Stimulated activated CD8-positive, alpha-beta memory T cell treated with anti-CD3 and anti-CD28 coated beads, Interleukin-7, amount 100 ng/mL, for 4 hours (primary cell): ENCODE results near the gene SMIM27.

Experiments
- DNase-seq, 2 donors: peaks; one replicate each; pipeline ENCODE4 v3.0.0-alpha.2; 2020; ENCODE audit warnings: low read depth in 2 of 2

Gene SMIM27

GRCh38 chr9:32554591-32554990 is 2.5 kb downstream of the SMIM27 start:
- DNase-seq = no peak

DNA sequence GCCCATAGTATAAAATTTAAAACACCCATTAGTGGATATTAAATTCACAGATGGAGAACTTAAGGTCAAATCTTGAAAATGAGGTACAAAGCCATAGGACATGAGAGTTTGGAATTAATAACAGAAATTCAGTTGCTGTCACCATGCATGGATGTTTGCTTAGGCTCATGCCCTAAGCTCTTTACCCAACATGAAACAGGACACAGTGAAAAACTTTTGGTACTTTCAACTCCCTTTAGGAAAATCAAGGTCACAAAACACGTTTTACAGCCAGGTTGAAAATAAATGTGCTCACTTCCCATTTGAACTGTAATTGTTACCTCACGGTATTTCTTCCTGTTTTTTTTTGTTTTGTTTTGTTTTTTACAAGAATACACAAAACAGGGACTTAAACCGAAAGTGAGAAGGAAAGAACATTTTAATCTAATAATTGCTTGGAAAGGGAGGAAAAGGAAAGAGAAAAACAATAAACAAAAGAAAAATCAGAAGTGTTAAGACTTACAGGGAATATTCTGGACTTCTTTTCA is 6.3 kb downstream of the SMIM27 start:
- no peak for DNase-seq

DNA sequence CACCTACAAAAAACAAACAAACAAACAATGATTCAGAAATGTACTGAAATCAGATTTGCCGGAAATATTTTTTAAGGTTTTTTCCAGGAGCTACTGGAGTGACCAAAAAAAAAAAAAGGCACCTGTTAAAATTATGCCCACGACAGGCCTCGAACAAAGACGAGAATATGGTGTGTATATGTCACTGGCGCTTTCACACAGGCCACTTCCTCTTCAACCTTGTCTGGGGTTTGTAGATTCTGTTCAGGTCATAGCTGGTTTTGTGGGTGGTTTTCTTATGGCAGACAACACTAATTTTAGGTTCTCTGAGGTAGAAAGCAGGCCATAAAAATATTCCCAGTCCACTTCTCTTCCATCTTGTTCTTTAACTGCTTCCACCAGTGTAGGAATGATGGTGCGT is 13.8 kb downstream of the SMIM27 start:
- no peak for DNase-seq

DNA sequence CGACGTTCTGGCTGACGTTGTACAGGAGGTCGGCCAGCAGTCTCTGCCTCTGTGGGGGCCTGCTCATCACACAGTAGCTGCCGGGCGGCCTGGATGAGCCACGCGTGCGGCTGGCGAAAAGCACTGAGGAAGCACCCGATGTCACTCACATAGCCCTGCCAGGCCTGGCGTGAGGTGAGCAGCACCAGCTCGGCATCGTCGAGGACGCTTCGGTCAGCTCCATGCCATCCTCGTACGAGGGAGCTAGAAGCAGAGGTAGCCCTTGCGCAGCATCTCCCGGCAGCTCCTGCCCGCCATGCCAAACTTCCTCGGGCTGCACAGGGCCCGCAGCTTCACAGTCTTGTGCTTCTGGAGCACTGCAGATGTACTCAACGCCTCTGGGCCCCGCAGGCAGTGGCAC is 14.6 kb downstream of the SMIM27 start:
- no peak for DNase-seq

DNA sequence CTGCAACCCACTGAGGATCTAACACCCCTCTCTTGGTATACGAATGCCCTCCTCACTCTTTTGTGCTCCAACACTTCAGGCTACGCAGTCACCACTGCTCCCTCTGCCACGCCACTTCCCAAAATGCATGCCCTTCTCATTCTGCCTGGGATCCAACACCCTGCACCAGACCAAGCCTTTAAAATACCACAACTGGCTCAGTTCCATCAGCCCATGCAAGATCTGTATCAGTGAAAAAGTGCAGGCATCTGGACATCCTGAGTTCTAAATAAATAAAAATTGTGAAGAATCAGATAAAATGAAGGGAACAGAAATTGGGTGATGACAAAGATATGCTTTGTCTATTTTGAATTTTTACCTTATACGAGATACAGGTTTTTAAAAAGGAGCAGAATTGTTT is 18.1 kb downstream of the SMIM27 start:
- DNase-seq = no peak

DNA sequence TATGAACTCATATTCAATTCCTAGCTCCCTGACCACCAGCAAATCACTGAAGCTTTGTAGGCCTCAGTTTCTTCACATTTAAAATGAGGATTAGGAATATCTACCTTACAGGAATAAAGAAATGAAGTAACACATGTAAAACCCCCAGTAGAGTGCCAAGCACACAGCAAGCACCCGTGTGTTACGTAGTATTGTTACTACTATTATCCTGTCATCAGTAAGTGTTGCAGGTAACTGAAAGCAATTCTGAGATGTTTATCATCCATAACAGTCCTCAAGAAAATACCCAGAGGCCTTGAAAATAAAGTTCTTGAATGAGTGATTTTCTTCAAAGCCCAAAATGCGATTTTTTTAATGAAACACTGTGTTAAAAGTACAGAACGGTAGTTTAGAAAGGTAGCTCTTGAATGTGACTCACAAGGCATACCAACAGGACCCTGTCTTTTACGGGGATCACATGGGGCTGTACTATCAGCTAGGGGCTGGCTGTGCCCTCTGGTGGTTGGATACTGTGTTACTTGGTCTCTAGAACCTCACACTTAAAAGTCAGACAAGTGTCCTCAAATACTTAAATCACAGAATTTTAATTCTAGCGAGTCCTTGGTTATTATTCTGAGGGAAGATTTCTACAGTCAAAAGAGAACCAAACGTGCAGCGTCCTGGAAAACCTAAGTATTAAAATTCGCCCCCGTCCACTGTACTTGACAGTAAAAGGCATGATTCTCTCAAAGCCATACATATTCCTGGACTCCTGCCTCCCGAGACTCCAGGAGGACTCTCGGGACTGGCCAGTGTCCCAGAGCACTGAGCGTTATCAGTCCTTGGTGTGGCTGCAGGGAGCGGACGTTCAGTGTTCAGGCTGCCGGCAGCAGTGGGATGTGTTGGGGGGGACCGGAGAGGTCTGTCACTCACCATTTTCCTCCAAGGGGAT is 20.1 kb downstream of the SMIM27 start:
- peak; percentile 61 to 72 for DNase-seq

DNA sequence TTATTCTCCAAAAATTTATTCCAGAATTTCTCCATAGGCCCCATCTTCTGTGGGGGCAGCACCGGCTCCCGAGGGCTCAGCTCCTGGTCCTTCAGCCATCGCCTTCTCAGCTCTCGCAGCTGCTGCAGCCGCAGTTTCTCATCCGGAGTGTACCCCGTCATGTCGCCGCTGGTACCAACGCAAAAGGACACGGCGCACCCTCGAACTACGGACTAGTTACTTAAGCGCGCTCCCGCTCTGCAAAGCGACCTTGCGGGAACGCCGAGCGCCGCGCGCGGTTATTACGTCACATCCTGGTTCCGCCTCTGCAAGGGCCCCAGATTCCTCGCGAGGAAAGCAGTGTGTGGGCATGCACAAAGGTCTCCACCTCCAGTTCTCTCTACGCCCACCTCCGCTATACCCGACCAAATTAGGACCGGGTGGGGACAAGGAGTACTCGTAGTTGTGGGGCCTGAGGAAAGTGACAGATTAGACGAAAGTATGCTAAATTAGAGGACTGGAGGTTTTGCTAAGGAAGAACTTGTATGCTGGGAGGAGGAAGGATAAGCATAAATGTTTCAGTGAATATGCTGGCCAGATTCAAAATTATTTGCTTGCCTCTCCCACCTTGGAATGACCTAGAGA is 20.9 kb downstream of the SMIM27 start, which contains the start of gene NDUFB6:
Gene NDUFB6 (minus strand): TSS at position 260 of the 624 bp plus-strand sequence. CDS start 99 bp downstream, at position 161.
- DNase-seq = peak; percentile 94 to 95

DNA sequence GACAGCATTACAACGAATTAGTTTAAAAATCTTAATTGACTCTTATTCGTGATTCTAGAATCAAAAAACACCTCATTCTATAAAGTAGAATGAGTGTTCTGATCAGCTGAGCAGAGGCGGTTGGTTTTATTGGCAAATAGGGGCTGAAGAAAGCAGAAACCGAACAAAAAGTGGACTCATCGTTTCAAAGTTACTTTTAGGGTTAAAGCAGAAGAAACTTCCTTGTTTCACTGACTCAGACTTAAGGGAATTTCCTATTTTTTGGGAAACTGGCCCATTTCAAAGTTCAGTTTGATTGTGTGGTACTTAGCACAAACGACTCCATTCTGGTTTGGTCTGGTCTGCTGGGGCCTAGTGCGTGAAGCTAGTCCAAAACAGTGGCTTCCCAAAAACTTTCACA is 21.7 kb downstream of the SMIM27 start:
- DNase-seq = no peak

- no peak for DNase-seq
These were observed 22.7 kb downstream of the SMIM27 start for GRCh38 chr9:32574858-32575257.

DNA sequence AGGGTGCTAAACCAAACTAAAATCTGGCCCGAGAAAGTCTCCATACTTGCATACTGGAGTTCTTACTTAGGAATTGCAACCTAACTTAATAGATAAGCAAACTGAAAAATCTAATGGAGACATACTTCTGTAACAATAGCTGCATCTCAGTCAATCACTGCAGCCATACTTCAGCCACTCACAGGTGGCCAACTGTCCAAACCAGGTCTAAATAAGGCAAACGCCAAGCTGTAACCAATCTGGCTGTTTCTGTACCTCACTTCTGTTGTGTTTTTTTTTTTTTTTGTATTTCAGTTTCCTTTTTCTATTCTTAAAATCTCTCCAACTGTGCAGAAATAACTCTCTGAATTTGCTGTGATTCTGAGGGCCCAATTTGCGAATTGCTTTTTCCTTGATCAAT is 25.2 kb downstream of the SMIM27 start:
- no peak for DNase-seq

DNA sequence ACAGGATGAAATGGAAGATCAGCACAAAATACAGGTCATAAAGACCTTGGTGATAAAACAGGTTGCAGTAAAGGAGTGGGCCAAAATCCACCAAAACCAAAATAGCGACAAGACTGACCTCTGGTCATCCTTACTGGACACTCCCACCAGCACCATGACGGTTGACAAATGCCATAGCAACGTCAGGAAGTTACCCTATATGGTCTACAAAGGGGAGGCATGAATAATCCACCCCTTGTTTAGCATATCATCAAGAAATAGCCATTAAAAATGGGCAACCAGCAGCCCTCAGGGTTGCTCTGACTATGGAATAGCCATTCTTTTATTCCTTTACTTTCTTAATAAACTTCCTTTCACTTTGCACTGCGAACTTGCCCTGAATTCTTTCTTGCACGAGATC is 26.8 kb downstream of the SMIM27 start:
- no peak for DNase-seq

DNA sequence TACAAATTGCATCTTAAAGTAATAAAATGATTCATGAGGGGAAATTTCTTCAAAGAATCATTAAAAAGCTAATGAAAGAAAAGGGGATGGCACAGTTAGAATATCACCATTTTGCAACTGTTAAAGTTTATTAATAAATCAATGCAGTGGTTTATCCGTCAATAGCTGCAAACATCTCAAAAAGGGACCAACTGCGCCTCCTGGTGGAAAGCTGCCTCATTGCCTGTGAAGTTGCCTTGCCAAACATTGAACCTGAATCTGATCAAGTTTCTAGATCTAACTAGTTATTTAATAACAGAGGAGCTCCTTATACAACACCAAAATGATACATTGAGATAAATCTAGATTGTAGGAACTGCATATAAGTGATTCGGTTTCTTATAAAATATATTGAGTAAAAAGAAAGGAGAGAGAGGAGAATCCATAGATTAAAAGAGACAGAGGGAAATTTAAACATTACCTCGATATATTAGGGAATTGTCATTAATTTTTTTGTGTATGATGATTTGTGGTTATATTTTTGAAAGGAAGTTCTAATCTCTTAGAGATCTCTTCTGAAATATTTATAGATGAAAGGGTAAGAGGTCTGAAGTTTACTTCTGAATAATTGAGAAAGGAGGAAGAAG is 27.7 kb downstream of the SMIM27 start:
- peak; percentile 51 to 65 for DNase-seq

DNA sequence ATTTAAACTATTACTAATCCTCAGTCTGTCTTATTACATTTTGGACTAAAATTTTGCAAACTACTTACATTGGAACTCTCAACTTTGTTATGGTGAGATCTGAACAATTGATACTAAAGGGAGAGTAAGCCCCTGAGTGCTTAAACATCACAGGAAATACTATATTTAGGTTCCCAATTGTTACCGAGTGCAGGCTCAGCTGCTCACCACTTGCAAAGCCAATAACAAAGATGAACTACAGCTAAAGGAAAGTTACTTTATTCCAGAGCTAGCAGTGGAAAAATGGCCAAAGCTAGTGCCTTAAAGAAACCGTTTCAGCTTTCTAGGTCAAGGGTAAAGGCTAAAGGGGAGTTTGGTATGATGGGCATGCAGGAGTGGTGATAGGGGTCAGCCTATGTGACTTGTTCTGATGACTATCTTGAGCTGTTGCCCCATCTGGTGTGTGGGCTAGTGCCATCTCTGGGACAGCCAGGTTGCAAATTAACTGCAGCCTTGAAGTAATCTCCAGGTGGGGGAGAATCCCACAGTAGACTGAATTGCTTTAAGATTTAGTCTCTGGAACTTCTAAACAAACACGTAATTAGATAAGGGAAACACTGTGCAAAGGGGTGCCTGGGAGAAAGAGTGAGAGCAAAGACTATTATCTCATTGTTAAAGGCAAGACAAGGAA is 28.6 kb downstream of the SMIM27 start:
- DNase-seq = no peak

DNA sequence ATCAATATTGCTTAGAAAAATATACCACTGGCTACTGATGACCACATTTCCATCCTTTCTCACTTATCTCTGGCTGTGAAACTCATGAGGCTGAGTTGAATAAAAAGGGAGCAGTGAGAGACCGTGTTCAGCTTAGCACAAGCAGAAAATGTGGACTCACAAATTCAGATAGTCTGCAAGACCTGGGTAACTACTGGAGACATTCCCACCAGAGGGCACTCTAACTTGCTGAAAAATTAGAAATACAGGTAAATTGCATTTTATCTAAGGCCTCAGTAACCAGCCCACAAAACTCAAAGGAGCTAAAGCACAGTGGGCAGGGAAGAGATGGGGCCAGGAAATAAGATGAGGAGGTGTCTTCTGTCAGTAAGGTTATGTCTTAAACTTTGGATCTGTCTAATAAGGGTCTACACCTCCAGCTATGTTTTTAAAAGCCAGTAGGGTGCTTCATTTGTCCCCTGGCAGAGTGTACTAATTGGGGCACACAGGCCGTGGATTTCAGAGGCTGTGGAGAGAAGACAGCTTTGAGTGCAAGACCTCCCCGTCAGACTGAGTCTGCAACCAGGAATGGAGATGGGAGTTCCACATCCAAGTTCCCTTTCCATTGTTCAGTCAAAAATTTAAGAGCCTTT is 29.5 kb downstream of the SMIM27 start:
- DNase-seq = no peak

DNA sequence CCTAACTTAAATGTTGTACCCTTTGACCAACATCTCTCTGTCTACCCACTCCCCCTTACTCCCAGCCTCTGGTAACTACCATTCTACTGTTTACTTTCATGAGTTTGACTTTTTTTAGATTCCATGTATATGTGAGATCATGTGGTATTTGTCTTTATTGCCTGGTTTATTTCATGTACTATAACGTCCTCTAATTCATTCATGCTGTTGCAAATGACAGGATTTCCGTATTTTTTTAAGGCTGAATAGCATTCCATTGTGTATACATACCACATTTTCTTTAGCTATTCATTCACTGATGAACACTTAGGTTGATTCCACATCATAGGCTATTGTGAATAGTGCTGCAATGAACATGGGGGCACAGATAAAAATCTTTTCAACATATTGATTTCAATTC is 32.7 kb downstream of the SMIM27 start:
- DNase-seq = no peak

DNA sequence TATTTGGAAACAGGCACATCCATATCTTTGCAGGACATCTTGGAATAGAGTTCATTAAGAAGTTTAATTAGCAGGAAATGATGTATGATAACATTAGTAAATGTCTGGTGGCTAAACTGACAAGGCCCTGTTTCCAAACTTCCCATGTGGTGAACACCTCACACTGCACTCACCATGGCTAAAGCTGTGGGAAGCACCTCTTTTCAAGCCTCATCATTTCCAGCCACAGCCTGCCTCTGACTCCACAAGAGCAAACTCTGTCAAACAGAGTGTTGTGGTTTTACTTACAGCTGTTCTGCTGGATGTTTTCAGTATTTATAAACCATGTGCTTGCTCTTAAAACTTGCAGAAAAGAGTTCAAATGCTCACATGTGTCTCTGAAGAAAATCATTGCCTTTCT is 35.8 kb downstream of the SMIM27 start:
- DNase-seq = no peak

DNA sequence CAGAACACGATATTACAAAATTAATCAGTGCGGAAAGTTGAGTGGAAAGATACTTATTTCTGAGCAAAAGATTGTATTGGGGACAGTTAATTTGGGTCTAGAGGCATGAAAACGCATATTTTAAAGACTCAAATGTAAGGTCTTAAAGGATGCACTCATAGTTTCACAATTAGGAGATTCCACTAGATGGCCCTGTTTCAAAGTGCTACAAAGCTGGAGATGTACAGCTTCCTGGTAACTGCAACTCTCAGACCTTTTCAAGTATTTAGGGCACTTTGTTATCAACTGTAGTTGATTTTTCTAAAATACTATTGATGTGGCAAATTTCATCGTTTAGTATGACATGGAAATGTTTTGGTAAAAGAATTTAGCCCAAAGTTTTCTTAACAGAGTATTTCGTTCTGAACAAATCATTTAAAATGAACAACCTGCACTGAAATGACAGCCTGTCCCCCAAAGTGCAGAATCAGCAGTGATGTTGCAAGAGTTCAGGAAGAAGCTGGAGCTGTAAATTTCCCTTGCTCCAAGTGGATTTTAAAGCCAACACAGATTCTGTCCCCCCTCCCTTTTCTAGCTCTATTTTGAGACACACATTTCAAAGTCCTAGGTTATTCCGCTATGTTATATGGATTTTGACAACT is 37.1 kb downstream of the SMIM27 start:
- no peak for DNase-seq

DNA sequence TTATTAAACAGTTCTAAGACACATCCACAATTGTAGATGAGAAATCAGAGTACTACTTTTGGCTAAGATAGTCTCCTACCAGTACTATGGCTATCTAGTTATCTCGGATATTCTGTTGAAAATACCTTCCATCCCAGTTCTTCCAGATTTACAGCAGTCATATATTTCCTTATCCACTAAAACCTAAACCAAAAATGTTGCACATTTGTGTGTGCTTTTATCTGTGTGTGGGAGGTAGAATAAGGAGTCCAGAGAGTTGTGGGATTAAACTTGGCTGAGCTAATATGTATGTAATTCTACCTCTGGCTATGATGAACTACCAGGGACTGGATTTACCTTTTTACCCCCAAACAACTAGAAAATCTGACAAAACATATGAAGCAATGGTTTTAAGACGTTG is 38.3 kb downstream of the SMIM27 start:
- no peak for DNase-seq

DNA sequence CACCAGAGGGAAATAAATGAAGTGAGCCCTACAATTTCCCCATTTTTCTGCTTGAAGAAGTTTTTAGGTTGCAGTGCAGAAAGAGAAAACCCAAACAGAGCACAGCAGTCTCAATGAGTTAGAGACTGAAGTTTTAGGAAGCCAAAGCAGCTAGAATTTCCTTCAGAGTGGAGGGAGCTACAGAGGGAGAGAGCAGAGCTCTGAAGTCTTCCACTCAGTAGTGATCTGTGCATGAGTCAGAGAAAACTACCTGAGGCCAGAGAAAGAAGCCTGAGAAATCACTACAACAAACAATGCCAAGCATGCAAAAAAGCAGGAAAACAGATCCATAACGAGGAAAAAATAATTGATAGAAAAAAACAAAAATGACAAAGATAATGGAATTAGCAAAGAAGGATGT is 38.8 kb downstream of the SMIM27 start:
- no peak for DNase-seq

DNA sequence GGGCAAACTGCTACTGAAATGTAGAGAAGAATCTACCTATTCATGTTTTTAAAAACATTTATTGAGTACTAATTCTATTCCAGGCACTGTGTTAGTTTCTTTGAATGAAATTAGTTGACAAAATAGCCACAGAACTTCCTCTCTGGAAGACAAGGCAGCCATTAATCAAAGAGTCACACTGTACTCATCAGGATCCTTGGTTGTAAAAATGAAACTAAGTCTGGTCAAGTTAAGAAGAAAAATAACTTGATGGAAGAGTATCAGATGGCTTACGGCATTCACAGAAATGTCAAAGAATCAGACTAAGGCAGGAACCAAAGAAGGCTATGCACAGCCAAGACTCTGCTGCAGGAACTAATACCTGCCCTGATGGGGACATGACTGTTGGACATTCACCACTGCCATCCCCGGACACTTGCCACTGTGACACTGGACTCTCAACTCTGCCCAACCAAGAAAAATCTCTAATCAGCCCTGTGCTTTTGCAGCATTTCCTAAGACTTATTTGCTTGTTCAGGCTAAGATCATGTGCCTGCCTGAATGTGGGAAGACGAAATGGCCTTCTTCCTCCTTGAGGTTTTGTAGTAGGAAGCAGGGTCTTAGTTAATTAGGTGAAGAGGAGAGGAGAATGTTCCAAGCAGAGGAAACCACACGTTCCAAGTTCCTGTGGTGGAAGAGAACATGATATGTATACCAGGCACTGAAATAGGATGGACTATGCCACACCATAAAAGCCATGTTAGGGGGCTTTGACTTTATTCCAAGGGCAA is 44.2 kb downstream of the SMIM27 start:
- DNase-seq = no peak
